Endothelial cell of umbilical vein (primary cell): ENCODE results near the gene AFF1. TPM values are rescaled to one million over a fixed set of nuclear protein-coding genes. Genes with fewer than 3 reads are reported as not detected.

ENCODE experiments used
- BruUV-seq: library from RNA; stranded (reverse); fragments of 400-500 nt; replicated peaks from 2 replicates; lab custom pipeline; 2021; lab: Mats Ljungman, UMichigan
- CTCF ChIA-PET: fragments of 300-600, 350-600 bp; sonication (Branson Sonifier 250); formaldehyde crosslinking; loops from one replicate; lab custom pipeline; 2021; ENCODE audit warnings: antibody characterized with exemption, inconsistent platforms; lab: Charles Lee
- POLR2A ChIA-PET: fragments of 300-600, 350-600 bp; sonication (Branson Sonifier 250); formaldehyde crosslinking; loops from one replicate; lab custom pipeline; 2021; ENCODE audit warnings: antibody characterized with exemption, inconsistent platforms; lab: Charles Lee
- DNase-seq: peaks from one replicate; pipeline ENCODE4 v3.0.0-alpha.2; 2011; ENCODE audit warnings: low read depth, low spot score
- FAIRE-seq: peaks from 2 replicates; lab custom pipeline; 2011; peaks lifted over from hg19 to GRCh38; lab: Jason Lieb, UNC
- H2AFZ ChIP-seq: 2 replicates; pipeline ENCODE4 v1.6.0; 2012; ENCODE audit warnings: low read depth, low read length, control low read depth, inconsistent platforms
- H3K27ac ChIP-seq: 2 replicates; pipeline ENCODE4 v1.5.1; 2011; ENCODE audit warnings: low read depth, mild to moderate bottlenecking, control low read depth, low read length, moderate library complexity; ENCODE audit not compliant: insufficient read depth
- H3K27me3 ChIP-seq, 2 experiments: 2 replicates each; pipeline versions ENCODE4 v1.6.0 to v1.6.1; 2011; ENCODE audit warnings: low read length in 2 of 2, mixed read lengths in 1 of 2; ENCODE audit not compliant: control insufficient read depth in 2 of 2, insufficient read depth in 2 of 2
- H3K36me3 ChIP-seq, 2 experiments: 2 replicates in 1 of 2; 3 replicates in 1 of 2; pipeline ENCODE4 v1.5.1; 2011; ENCODE audit warnings: low read length in 2 of 2, mild to moderate bottlenecking in 1 of 2, moderate library complexity in 1 of 2; ENCODE audit not compliant: control insufficient read depth in 2 of 2, insufficient read depth in 2 of 2; ENCODE audit errors: extremely low read depth in 1 of 2
- H3K4me1 ChIP-seq: 3 replicates; pipeline ENCODE4 v1.5.1; 2011; ENCODE audit warnings: mild to moderate bottlenecking, low read length; ENCODE audit not compliant: control insufficient read depth, insufficient read depth; ENCODE audit errors: extremely low read depth
- H3K4me2 ChIP-seq: 2 replicates; pipeline ENCODE4 v1.6.1; 2011; ENCODE audit warnings: low read length, control low read depth, mixed read lengths; ENCODE audit not compliant: insufficient read depth
- H3K4me3 ChIP-seq, 3 experiments: fragments of 200-600 bp in 1 of 3; sonication (generic), shearing (Covaris generic) in 1 of 3; replicated peaks in 1 of 3; 2 replicates each; pipeline ENCODE4 v1.5.1; 2011 to 2016; ENCODE audit warnings: control low read depth in 3 of 3, low read length in 3 of 3, mild to moderate bottlenecking in 2 of 3, inconsistent platforms in 1 of 3, low read depth in 1 of 3, moderate library complexity in 1 of 3; ENCODE audit not compliant: insufficient read depth in 1 of 3
- H3K79me2 ChIP-seq: 2 replicates; pipeline ENCODE4 v1.6.0; 2012; ENCODE audit warnings: low read length, inconsistent platforms; ENCODE audit not compliant: control insufficient read depth, insufficient read depth
- H3K9ac ChIP-seq: replicated peaks from 2 replicates; pipeline ENCODE3; 2011; ENCODE audit warnings: low read length, control low read depth; ENCODE audit not compliant: insufficient read depth; ENCODE audit errors: extremely low read depth
- H3K9me1 ChIP-seq: replicated peaks from 3 replicates; pipeline ENCODE4 v1.6.0; 2011; ENCODE audit warnings: mild to moderate bottlenecking, low read length; ENCODE audit not compliant: control insufficient read depth, insufficient read depth; ENCODE audit errors: extremely low read depth
- H3K9me3 ChIP-seq: replicated peaks from 2 replicates; pipeline ENCODE4 v1.5.1; 2012; ENCODE audit warnings: low read length, inconsistent platforms; ENCODE audit not compliant: control insufficient read depth, insufficient read depth
- H4K20me1 ChIP-seq: replicated peaks from 2 replicates; pipeline ENCODE3; 2011; ENCODE audit warnings: mild to moderate bottlenecking, low read length; ENCODE audit not compliant: control insufficient read depth, insufficient read depth; ENCODE audit errors: extremely low read depth
- CTCF ChIP-seq, 2 donors: IDR thresholded peaks; 1 replicate in 1 of 2; 2 replicates in 1 of 2; pipeline ENCODE4 v1.5.1; 2011; ENCODE audit warnings: low read length in 2 of 2, mild to moderate bottlenecking in 2 of 2, moderate library complexity in 2 of 2, control low read depth in 1 of 2, inconsistent platforms in 1 of 2, low read depth in 1 of 2; ENCODE audit not compliant: insufficient read depth in 1 of 2; ENCODE audit errors: extremely low read depth in 1 of 2
- EZH2 ChIP-seq: IDR thresholded peaks from 2 replicates; pipeline ENCODE4 v1.6.1; 2012; ENCODE audit warnings: borderline replicate concordance, low read depth, mild to moderate bottlenecking, moderate library complexity, low read length, inconsistent platforms; ENCODE audit not compliant: severe bottlenecking
- FOS ChIP-seq: IDR thresholded peaks from 2 replicates; pipeline ENCODE4 v1.6.1; 2011; ENCODE audit warnings: mild to moderate bottlenecking, low read length, moderate library complexity, borderline replicate concordance; ENCODE audit not compliant: insufficient read depth
- GATA2 ChIP-seq: IDR thresholded peaks from 2 replicates; pipeline ENCODE4 v1.7.0; 2011; ENCODE audit warnings: low read depth, mild to moderate bottlenecking, moderate library complexity, mixed read lengths, low read length; ENCODE audit not compliant: insufficient read length, insufficient read depth
- JUN ChIP-seq: IDR thresholded peaks from 2 replicates; pipeline ENCODE4 v1.6.1; 2011; ENCODE audit warnings: borderline replicate concordance, low read depth; ENCODE audit not compliant: insufficient read length, insufficient read depth
- MAX ChIP-seq: IDR thresholded peaks from 2 replicates; pipeline ENCODE4 v1.6.1; 2011; ENCODE audit not compliant: insufficient read depth, insufficient read length
- MYC ChIP-seq: IDR thresholded peaks from one replicate; pipeline ENCODE4 v1.6.1; 2011; ENCODE audit warnings: mild to moderate bottlenecking, low read depth, low read length
- POLR2A ChIP-seq: IDR thresholded peaks from 2 replicates; pipeline ENCODE4 v1.6.1; 2012; ENCODE audit warnings: low read depth, mild to moderate bottlenecking, control low read depth, low read length
- POLR2AphosphoS5 ChIP-seq: IDR thresholded peaks from 2 replicates; pipeline ENCODE4 v1.6.1; 2012; ENCODE audit warnings: low read depth, mild to moderate bottlenecking, control low read depth, low read length, moderate library complexity; ENCODE audit not compliant: insufficient read depth
- dilution Hi-C: fragments of 300-500 bp; cut with MboI; formaldehyde crosslinking; loops from one replicate; pipeline ENCODE4 v1.15.0; 2019; ENCODE audit warnings: low sequenced_read_pairs; ENCODE audit not compliant: extremely low pct_ligation_motif_present
- intact Hi-C: fragments of 100-400 bp; cut with micrococcal nuclease; formaldehyde crosslinking; loops from one replicate; pipeline ENCODE4 v1.10.0; 2022
- polyA plus RNA-seq, 4 experiments: library from polyadenylated mRNA; depleted of rRNA in 3 of 4; stranded (reverse) in 3 of 4; unstranded in 1 of 4; fragments of >200 nt; gene quantifications; 2 replicates each; pipeline versions ENCODE4 v1.2.1 to v1.2.3, GENCODE V29; 2011 to 2012; ENCODE audit warnings: missing spikeins in 1 of 4
- total RNA-seq: library from RNA; stranded (reverse); gene quantifications from 2 replicates; pipeline ENCODE4 v1.2.3, GENCODE V29; 2021

Gene AFF1
- total and polyA plus RNA-seq, 2 donors (not counting 3 experiments of a cell fraction or from before 2014, with no cell fraction given), result 26.2 to 106 TPM

GRCh38 chr4:87073199-87074120 lies 138.6 kb downstream of the AFF1 start:
- H3K4me2 ChIP-seq, result no peak overlapping the region
- TF ChIP-seq JUN, result no peak
- TF ChIP-seq MAX, result peak; percentile 37
- H3K36me3 ChIP-seq, result no peaks in the 10 kb centered on the region
- no TSS peak for BruUV-seq
- peaks cover 43% of the 10 kb centered on the region for H3K79me2 ChIP-seq
- H3K27me3 ChIP-seq, result no peaks in the 10 kb centered on the region
- no peak overlapping the region for H2AFZ ChIP-seq
- FAIRE-seq (no peak), DNase-seq (no peak)
- dilution Hi-C loops, result no loop called here
- no peak overlapping the region for H3K4me3 ChIP-seq
- H3K9ac ChIP-seq, result no peak overlapping the region
- peaks cover 2% of the 10 kb centered on the region for H4K20me1 ChIP-seq
- no peaks in the 10 kb centered on the region for H3K9me3 ChIP-seq
- intact Hi-C loops, result no loop called here
- H3K27ac ChIP-seq, result no peak overlapping the region
- H3K4me1 ChIP-seq, result peaks cover 19% of the 10 kb centered on the region
- CTCF ChIA-PET, result interaction anchor here (1.3 kb wide), 1 partner anchor 151 kb away, joined by 3 read pairs; no protein-coding TSS in a partner anchor
- H3K9me1 ChIP-seq, result no peaks in the 10 kb centered on the region
- POLR2A ChIA-PET, result no interaction called here

- BruUV-seq, result no TSS peak
- Histone ChIP-seq H3K27ac (no peak overlapping the region), H3K4me2 (no peak overlapping the region), H3K4me3 (no peak overlapping the region), H2AFZ (no peak overlapping the region), H3K79me2 (peaks cover 41% of the 10 kb centered on the region), H4K20me1 (peaks cover 2% of the 10 kb centered on the region), H3K9me3 (no peaks in the 10 kb centered on the region), H3K9ac (no peak overlapping the region), H3K27me3 (no peaks in the 10 kb centered on the region), H3K9me1 (no peaks in the 10 kb centered on the region), H3K36me3 (no peaks in the 10 kb centered on the region), H3K4me1 (peaks cover 25% of the 10 kb centered on the region)
- DNase-seq (no peak), FAIRE-seq (no peak)
- CTCF ChIA-PET, result interaction anchor here (1.3 kb wide), 1 partner anchor 152 kb away, joined by 3 read pairs; no protein-coding TSS in a partner anchor
- intact Hi-C loops (no loop called here), dilution Hi-C loops (no loop called here)
- TF ChIP-seq FOS, result no peak
- no peak for TF ChIP-seq GATA2
- TF ChIP-seq JUN, result no peak
- TF ChIP-seq MYC, result no peak
- no peak for TF ChIP-seq POLR2A
- no peak for TF ChIP-seq CTCF (IDR thresholded peaks at IDR 0.05; ENCODE audit: extremely low read depth in 1 of 2, insufficient read depth in 1 of 2, low read depth in 1 of 2, low read length in 2 of 2)
- TF ChIP-seq POLR2AphosphoS5, result no peak
- no peak for TF ChIP-seq MAX
- no peak for TF ChIP-seq EZH2
- POLR2A ChIA-PET, result no interaction called here
These were observed 139.3 kb downstream of the AFF1 start for GRCh38 chr4:87074121-87074488.
